Measurements from ENCODE around the gene TRIM29. TPM values are rescaled to one million over a fixed set of nuclear protein-coding genes. Genes with fewer than 3 reads are reported as not detected.

TRIM29 gene
- total and polyA plus RNA-seq, 12 donors = 0.24 to 4.3 (median 1.1) TPM; not detected in 3

GRCh38 chr11:120128392-120129119 lies 9.4 kb downstream of the TRIM29 start:
- 84 to 87% (median 85%) methylated on average over 14 of the region's 14 CpGs for WGBS, 4 donors
- Histone ChIP-seq H3K4me1 (replicated peaks in 1 of 2) (no peaks in the 10 kb centered on the region), H3K27me3 (no peaks in the 10 kb centered on the region), H3K9me3 (replicated peaks in 1 of 3) (no peaks in the 10 kb centered on the region), H3K36me3 (replicated peaks in 1 of 2) (no peaks in the 10 kb centered on the region), H3K4me3 (no peak overlapping the region), H3K27ac (no peak overlapping the region)
- intact Hi-C loops (cut with DNase I) = no loop called here
- peak in 2 of 7 donors; percentile 28 to 73 for DNase-seq
- TF ChIP-seq CTCF (IDR thresholded peaks at IDR 0.05) = no peak
- no peak for TF ChIP-seq POLR2A (IDR thresholded peaks at IDR 0.05)

GRCh38 chr11:120127236-120127635 lies 10.7 kb downstream of the TRIM29 start:
- Histone ChIP-seq H3K27me3 (no peaks in the 10 kb centered on the region), H3K9me3 (replicated peaks in 1 of 3) (no peaks in the 10 kb centered on the region), H3K4me1 (replicated peaks in 1 of 2) (no peaks in the 10 kb centered on the region), H3K27ac (no peak overlapping the region), H3K36me3 (replicated peaks in 1 of 2) (no peaks in the 10 kb centered on the region), H3K4me3 (no peak overlapping the region)
- TF ChIP-seq CTCF (IDR thresholded peaks at IDR 0.05) (no peak), POLR2A (IDR thresholded peaks at IDR 0.05) (no peak)
- DNase-seq = no peak
- WGBS, 4 donors = 88 to 94% (median 92%) methylated on average over 7 of the region's 7 CpGs
- intact Hi-C loops (cut with DNase I) = no loop called here

GRCh38 chr11:120126620-120127019 lies 11.3 kb downstream of the TRIM29 start:
- H3K27ac ChIP-seq = no peak overlapping the region
- H3K9me3 ChIP-seq (replicated peaks in 1 of 3) = no peaks in the 10 kb centered on the region
- TF ChIP-seq CTCF (IDR thresholded peaks at IDR 0.05) (no peak), POLR2A (IDR thresholded peaks at IDR 0.05) (no peak)
- no peak overlapping the region for H3K4me3 ChIP-seq
- no peaks in the 10 kb centered on the region for H3K27me3 ChIP-seq
- intact Hi-C loops (cut with DNase I) = no loop called here
- H3K4me1 ChIP-seq (replicated peaks in 1 of 2) = no peaks in the 10 kb centered on the region
- DNase-seq = no peak
- H3K36me3 ChIP-seq (replicated peaks in 1 of 2) = no peaks in the 10 kb centered on the region
- 84 to 88% (median 85%) methylated on average over 4 of the region's 4 CpGs for WGBS, 4 donors

- 77 to 80% (median 78%) methylated on average over 8 of the region's 8 CpGs for WGBS, 4 donors
- H3K4me1 ChIP-seq (replicated peaks in 1 of 2) = no peaks in the 10 kb centered on the region
- no peaks in the 10 kb centered on the region for H3K36me3 ChIP-seq (replicated peaks in 1 of 2)
- H3K27me3 ChIP-seq = no peaks in the 10 kb centered on the region
- no peak for DNase-seq
- H3K4me3 ChIP-seq = no peak overlapping the region
- intact Hi-C loops (cut with DNase I) = no loop called here
- H3K9me3 ChIP-seq (replicated peaks in 1 of 3) = no peaks in the 10 kb centered on the region
- no peak for TF ChIP-seq CTCF (IDR thresholded peaks at IDR 0.05)
- no peak for TF ChIP-seq POLR2A (IDR thresholded peaks at IDR 0.05)
- H3K27ac ChIP-seq = peak overlapping the region in 1 of 5 donors; percentile 83
These were observed 12.4 kb downstream of the TRIM29 start for GRCh38 chr11:120125509-120125908.
